Measurements from ENCODE around the gene DOLPP1. TPM values are rescaled to one million over a fixed set of nuclear protein-coding genes. Genes with fewer than 3 reads are reported as not detected.

DOLPP1 gene
- total and polyA plus RNA-seq, 8 donors, result 13.4 to 19.6 (median 15.2) TPM

GRCh38 chr9:129058965-129059795, 21.7 kb upstream of the DOLPP1 start:
- ATAC-seq (peak; percentile 30), DNase-seq (no peak)
- H3K36me3 ChIP-seq, result peaks cover 0 to 87% of the 10 kb centered on the region in 2 donors
- TF ChIP-seq CTCF (IDR thresholded peaks at IDR 0.05), result no peak
- no peak overlapping the region for H3K4me3 ChIP-seq
- H3K27me3 ChIP-seq, result no peaks in the 10 kb centered on the region
- H3K4me1 ChIP-seq, result peaks cover 0 to 10% of the 10 kb centered on the region in 2 donors
- no peak overlapping the region for H3K27ac ChIP-seq
- intact Hi-C loops (cut with DNase I), result no loop called here
- no peaks in the 10 kb centered on the region for H3K9me3 ChIP-seq

- no peak for DNase-seq
- no peak overlapping the region for H3K4me3 ChIP-seq
- H3K27ac ChIP-seq, result no peak overlapping the region
- intact Hi-C loops (cut with DNase I), result no loop called here
- no peak for ATAC-seq
- no peaks in the 10 kb centered on the region for H3K9me3 ChIP-seq
- no peaks in the 10 kb centered on the region for H3K27me3 ChIP-seq
- H3K4me1 ChIP-seq, result peaks cover 0 to 10% of the 10 kb centered on the region in 2 donors
- TF ChIP-seq CTCF (IDR thresholded peaks at IDR 0.05), result no peak
- H3K36me3 ChIP-seq, result peaks cover 0 to 88% of the 10 kb centered on the region in 2 donors
These were observed 20.8 kb upstream of the DOLPP1 start for GRCh38 chr9:129059796-129060785.

GRCh38 chr9:129060991-129061390, 19.9 kb upstream of the DOLPP1 start:
- H3K27ac ChIP-seq, result no peak overlapping the region
- H3K27me3 ChIP-seq, result no peaks in the 10 kb centered on the region
- no peak overlapping the region for H3K4me3 ChIP-seq
- TF ChIP-seq CTCF (IDR thresholded peaks at IDR 0.05), result no peak
- no peaks in the 10 kb centered on the region for H3K9me3 ChIP-seq
- ATAC-seq (no peak), DNase-seq (no peak)
- intact Hi-C loops (cut with DNase I), result no loop called here
- peaks cover 0 to 10% of the 10 kb centered on the region in 2 donors for H3K4me1 ChIP-seq
- peaks cover 0 to 88% of the 10 kb centered on the region in 2 donors for H3K36me3 ChIP-seq

- no peak overlapping the region for H3K4me3 ChIP-seq
- no peaks in the 10 kb centered on the region for H3K27me3 ChIP-seq
- H3K27ac ChIP-seq, result no peak overlapping the region
- peaks cover 0 to 7% of the 10 kb centered on the region in 2 donors for H3K4me1 ChIP-seq
- H3K36me3 ChIP-seq, result peaks cover 0 to 91% of the 10 kb centered on the region in 2 donors
- intact Hi-C loops (cut with DNase I), result no loop called here
- DNase-seq (no peak), ATAC-seq (no peak)
- H3K9me3 ChIP-seq, result no peaks in the 10 kb centered on the region
- no peak for TF ChIP-seq CTCF (IDR thresholded peaks at IDR 0.05)
These were observed 17.9 kb upstream of the DOLPP1 start for GRCh38 chr9:129063061-129063460.

GRCh38 chr9:129064499-129064908, 16.4 kb upstream of the DOLPP1 start:
- intact Hi-C loops (cut with DNase I), result no loop called here
- Histone ChIP-seq H3K27ac (no peak overlapping the region), H3K9me3 (no peaks in the 10 kb centered on the region), H3K4me1 (peaks cover 0 to 11% of the 10 kb centered on the region in 2 donors), H3K27me3 (no peaks in the 10 kb centered on the region), H3K36me3 (peaks cover 0 to 95% of the 10 kb centered on the region in 2 donors), H3K4me3 (no peak overlapping the region)
- no peak for TF ChIP-seq CTCF (IDR thresholded peaks at IDR 0.05)
- DNase-seq, result no peak
- no peak for ATAC-seq
